Keratinocyte (primary cell): ENCODE results near the gene RHD. TPM values are rescaled to one million over a fixed set of nuclear protein-coding genes. Genes with fewer than 3 reads are reported as not detected.
A peak's percentile ranks its signal among the peaks of the same experiment; 100 is the strongest.
"Not testable (repeated sequence)": the region's sequence is repeated elsewhere in the genome, so short reads cannot be mapped to it uniquely, and the experiment has no call there.

Experiments used
- DNase-seq: peaks from one replicate; pipeline ENCODE4 v3.0.0-alpha.2; 2011; ENCODE audit warnings: low read depth, missing footprints, low spot score
- FAIRE-seq: peaks from 2 replicates; lab custom pipeline; 2011; peaks lifted over from hg19 to GRCh38; lab: Jason Lieb, UNC
- H2AFZ ChIP-seq: 2 replicates; pipeline ENCODE4 v1.6.0; 2012; ENCODE audit warnings: low read length, control low read depth, inconsistent platforms; ENCODE audit not compliant: control insufficient read depth
- H3K27ac ChIP-seq: 2 replicates; pipeline ENCODE4 v1.5.1; 2011; ENCODE audit warnings: low read length; ENCODE audit not compliant: control insufficient read depth, insufficient read depth
- H3K27me3 ChIP-seq: 3 replicates; pipeline ENCODE4 v1.6.0; 2011; ENCODE audit warnings: low read length; ENCODE audit not compliant: control insufficient read depth, insufficient read depth; ENCODE audit errors: extremely low read depth
- H3K36me3 ChIP-seq, 2 experiments: 2 replicates in 1 of 2; 3 replicates in 1 of 2; pipeline ENCODE4 v1.5.1; 2011; ENCODE audit warnings: low read length in 2 of 2, mild to moderate bottlenecking in 1 of 2; ENCODE audit not compliant: control insufficient read depth in 2 of 2, insufficient read depth in 2 of 2; ENCODE audit errors: extremely low read depth in 1 of 2
- H3K4me1 ChIP-seq: 3 replicates; pipeline ENCODE4 v1.5.1; 2011; ENCODE audit warnings: low read length; ENCODE audit not compliant: control insufficient read depth, insufficient read depth; ENCODE audit errors: extremely low read depth
- H3K4me2 ChIP-seq: 3 replicates; pipeline ENCODE4 v1.6.0; 2011; ENCODE audit warnings: low read depth, low read length; ENCODE audit not compliant: control insufficient read depth, insufficient read depth; ENCODE audit errors: extremely low read depth
- H3K4me3 ChIP-seq, 3 experiments: fragments of 200-600 bp in 1 of 3; sonication (generic) in 1 of 3; 2 replicates in 2 of 3; 3 replicates in 1 of 3; pipeline ENCODE4 v1.5.1; 2011 to 2016; ENCODE audit warnings: low read length in 3 of 3, mild to moderate bottlenecking in 3 of 3, control low read depth in 2 of 3, inconsistent platforms in 1 of 3, low read depth in 1 of 3, mixed read lengths in 1 of 3, mixed run types in 1 of 3, moderate library complexity in 1 of 3; ENCODE audit not compliant: control insufficient read depth in 2 of 3, insufficient read depth in 2 of 3; ENCODE audit errors: extremely low read depth in 1 of 3
- H3K79me2 ChIP-seq: 2 replicates; pipeline ENCODE4 v1.6.0; 2012; ENCODE audit warnings: low read length; ENCODE audit not compliant: control insufficient read depth, insufficient read depth
- H3K9ac ChIP-seq: 3 replicates; pipeline ENCODE4 v1.6.0; 2011; ENCODE audit warnings: low read length; ENCODE audit not compliant: control insufficient read depth, insufficient read depth; ENCODE audit errors: extremely low read depth
- H3K9me1 ChIP-seq: 3 replicates; pipeline ENCODE4 v1.6.0; 2011; ENCODE audit warnings: low read length; ENCODE audit not compliant: control insufficient read depth, insufficient read depth; ENCODE audit errors: extremely low read depth
- H3K9me3 ChIP-seq: 2 replicates; pipeline ENCODE4 v1.5.1; 2012; ENCODE audit warnings: low read depth, low read length; ENCODE audit not compliant: control insufficient read depth
- H4K20me1 ChIP-seq: 3 replicates; pipeline ENCODE4 v1.6.0; 2011; ENCODE audit warnings: low read length; ENCODE audit not compliant: control insufficient read depth, insufficient read depth; ENCODE audit errors: extremely low read depth
- dilution Hi-C: fragments of 300-500 bp; cut with MboI; formaldehyde crosslinking; loops from one replicate; pipeline ENCODE4 v1.7.0; 2020; ENCODE audit warnings: low sequenced_read_pairs; ENCODE audit not compliant: extremely low pct_ligation_motif_present
- polyA plus RNA-seq, 5 experiments: library from polyadenylated mRNA; depleted of rRNA in 3 of 5; stranded (reverse) in 3 of 5; stranded (forward) in 1 of 5; unstranded in 1 of 5; fragments of >200 nt; gene quantifications; 1 replicate in 1 of 5; 2 replicates in 3 of 5; 3 replicates in 1 of 5; pipeline versions ENCODE4 v1.2.1 to v1.2.3, GENCODE V29; 2011 to 2012; ENCODE audit warnings: missing spikeins in 2 of 5, low read depth in 1 of 5, low replicate concordance in 1 of 5

The RHD gene
- polyA plus RNA-seq, 1 donor (not counting 4 experiments of a cell fraction or from before 2014, with no cell fraction given), result not detected

DNA sequence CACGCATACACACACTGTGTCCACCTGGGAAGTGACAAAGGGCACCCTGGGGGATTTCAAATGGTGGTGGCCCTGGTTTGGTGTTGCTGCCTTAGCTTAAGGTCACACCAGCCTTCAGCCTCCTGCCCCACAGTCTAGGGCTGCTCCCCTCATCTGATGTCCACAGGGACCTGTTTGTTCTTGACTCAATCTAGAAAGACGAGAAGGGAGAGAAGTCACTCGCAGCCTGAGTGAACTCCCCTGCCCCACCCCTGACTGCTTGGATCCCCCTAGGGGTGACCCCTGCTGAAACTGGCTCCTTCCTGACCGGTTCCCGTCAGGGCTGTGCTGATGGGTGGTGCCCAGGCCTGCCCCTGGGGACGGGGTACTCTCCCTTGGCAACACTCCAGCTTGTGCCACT is 14.9 kb downstream of the RHD start:
- H3K4me3 ChIP-seq, H3K36me3 ChIP-seq, H2AFZ ChIP-seq, H3K27me3 ChIP-seq, H3K9me3 ChIP-seq, H3K79me2 ChIP-seq, H3K9ac ChIP-seq, H3K9me1 ChIP-seq, H4K20me1 ChIP-seq, H3K27ac ChIP-seq, H3K4me1 ChIP-seq, DNase-seq, dilution Hi-C loops, FAIRE-seq, H3K4me2 ChIP-seq: not testable (repeated sequence)

DNA sequence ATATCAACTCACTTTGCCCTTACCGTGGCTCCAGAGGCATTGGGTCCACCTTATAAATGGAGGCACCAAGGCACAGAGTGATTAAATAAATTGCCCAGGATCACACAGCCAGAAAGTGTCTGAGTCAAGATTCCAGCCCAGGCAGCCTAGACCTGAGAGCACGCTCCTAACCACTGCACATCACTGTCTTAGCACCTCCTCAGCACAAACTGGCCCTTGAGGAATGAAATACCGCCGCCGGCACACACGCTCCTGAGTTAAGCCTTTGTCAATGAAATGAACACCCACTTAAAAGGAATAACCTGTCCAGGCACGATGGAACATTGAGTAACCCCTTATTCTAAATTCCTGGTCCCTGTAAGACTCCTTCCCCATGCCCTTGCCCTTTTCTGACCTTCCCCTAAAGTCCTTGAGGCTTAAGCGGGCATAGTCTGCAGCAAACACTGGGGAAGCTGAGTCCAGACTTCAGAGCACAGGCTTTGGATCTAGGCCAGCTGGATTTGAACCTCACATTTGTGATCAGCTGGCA is 16.3 kb downstream of the RHD start:
- dilution Hi-C loops, H3K9ac ChIP-seq, H4K20me1 ChIP-seq, H3K27me3 ChIP-seq, H3K27ac ChIP-seq, H3K9me1 ChIP-seq, H3K79me2 ChIP-seq, H3K4me2 ChIP-seq, FAIRE-seq, H3K4me3 ChIP-seq, DNase-seq, H3K9me3 ChIP-seq, H3K4me1 ChIP-seq, H2AFZ ChIP-seq, H3K36me3 ChIP-seq: not testable (repeated sequence)

DNA sequence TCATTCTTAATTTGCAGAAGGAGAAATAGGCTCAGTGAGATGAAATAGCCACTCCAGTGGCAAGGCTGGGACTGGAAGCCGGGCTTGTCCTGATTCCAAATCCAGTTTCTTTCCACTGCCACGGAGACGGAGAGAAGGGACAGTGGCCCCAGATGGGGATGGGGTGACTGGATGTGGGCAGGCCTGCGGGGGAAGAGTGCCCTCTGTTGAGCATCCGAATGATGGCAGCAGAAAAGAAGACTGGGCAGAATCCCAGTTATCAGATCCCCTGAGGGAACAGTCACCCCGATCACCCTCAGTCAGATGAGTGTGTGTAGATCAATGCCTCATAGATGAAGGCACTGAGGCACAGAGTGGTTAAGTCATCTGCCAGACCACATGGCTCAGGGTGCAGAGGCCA is 17.7 kb downstream of the RHD start:
- DNase-seq, H3K27ac ChIP-seq, H3K27me3 ChIP-seq, dilution Hi-C loops, H3K9me1 ChIP-seq, H3K79me2 ChIP-seq, H3K4me1 ChIP-seq, H4K20me1 ChIP-seq, H3K9me3 ChIP-seq, H3K9ac ChIP-seq, H2AFZ ChIP-seq, H3K4me2 ChIP-seq, H3K36me3 ChIP-seq, H3K4me3 ChIP-seq: not testable (repeated sequence)
- FAIRE-seq, result peak; percentile 72

DNA sequence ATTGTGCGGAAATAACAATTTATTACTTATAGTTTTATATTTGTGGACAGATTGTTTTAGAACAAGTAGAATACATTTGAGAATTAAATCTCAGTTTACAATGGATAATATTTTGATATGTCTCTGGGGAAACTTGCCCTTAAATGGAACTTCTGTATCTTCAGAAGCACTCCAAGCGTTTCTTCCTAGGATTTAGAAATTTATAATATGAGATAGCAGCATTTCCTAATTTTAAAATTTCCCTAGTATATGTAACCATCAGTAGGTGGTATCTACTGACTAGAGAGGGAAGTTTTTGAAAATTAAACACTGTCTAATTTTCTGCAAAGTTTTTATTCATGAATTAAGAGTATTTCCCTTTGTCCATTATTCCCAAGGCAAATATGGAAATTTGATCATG is 21.1 kb downstream of the RHD start:
- not testable (repeated sequence) for FAIRE-seq, H4K20me1 ChIP-seq

DNA sequence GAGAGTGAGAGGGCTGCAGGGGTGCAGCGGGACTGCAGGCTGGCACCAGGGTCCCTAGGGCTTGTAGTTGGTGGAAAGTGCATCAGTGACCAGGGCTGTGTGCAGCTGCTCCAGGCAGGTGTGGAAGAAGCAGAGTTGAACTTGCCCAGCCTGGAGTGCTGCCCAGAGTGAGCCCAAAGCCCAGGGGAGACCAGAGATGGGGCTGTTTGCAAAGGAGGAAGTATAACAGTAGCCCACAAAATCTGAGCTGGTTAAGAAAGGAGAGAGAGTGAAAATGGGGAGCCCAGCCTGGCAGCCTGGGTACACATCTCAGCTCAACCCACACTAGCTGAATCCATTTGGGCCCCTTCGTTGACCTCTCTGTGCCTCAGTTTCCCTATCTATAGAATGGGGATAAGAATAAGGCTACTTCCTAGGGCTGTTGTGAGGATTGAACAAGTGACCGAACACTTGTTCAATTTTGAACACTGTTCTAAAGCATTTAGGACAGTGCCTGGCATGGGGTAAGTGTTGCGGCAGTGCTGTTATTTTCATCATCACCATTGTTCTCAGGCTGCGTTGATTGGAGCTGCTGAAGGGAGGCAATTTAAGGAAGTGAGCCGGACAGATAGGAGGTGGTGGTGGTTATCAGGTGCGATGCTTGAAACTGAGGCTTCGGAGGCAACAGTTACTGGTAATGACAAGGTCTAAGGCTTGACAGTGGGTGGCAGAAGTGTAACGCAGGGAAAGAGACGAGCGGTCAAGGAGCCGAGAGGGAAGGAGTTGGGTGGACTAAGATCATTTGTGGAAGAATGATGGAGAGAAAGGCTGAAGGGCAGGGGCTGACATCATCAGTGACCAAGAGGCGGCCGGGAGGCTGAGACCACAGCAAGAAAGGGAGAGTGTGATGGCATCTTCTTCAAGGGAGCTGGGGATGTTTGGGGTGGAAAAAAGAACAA is 22.8 kb downstream of the RHD start:
- H3K79me2 ChIP-seq, H3K9me1 ChIP-seq, H3K9me3 ChIP-seq, H3K4me2 ChIP-seq, dilution Hi-C loops, H2AFZ ChIP-seq, DNase-seq, H3K4me1 ChIP-seq, H3K27me3 ChIP-seq, H3K9ac ChIP-seq, H3K27ac ChIP-seq, H4K20me1 ChIP-seq, H3K36me3 ChIP-seq, H3K4me3 ChIP-seq, FAIRE-seq: not testable (repeated sequence)

More for the DNA sequence above, 21.1 kb downstream of the RHD start:
- H3K9ac ChIP-seq, dilution Hi-C loops, H3K36me3 ChIP-seq, H3K27me3 ChIP-seq, H3K27ac ChIP-seq, H3K4me3 ChIP-seq, H3K4me1 ChIP-seq, DNase-seq, H3K4me2 ChIP-seq, H3K9me3 ChIP-seq, H2AFZ ChIP-seq, H3K79me2 ChIP-seq, H3K9me1 ChIP-seq: not testable (repeated sequence)
